Colonic mucosa (tissue), 4 donors: ENCODE data around the gene SND1. TPM values are rescaled to one million over a fixed set of nuclear protein-coding genes. Genes with fewer than 3 reads are reported as not detected.

Source experiments
- DNase-seq: peaks from one replicate; pipeline ENCODE4 v3.0.0-alpha.2; 2020
- H3K27ac ChIP-seq: fragments of 200-600 bp; one replicate; pipeline ENCODE4 v1.8.0; 2021
- H3K27me3 ChIP-seq: fragments of 200-600 bp; one replicate; pipeline ENCODE4 v1.8.0; 2021
- H3K36me3 ChIP-seq: fragments of 200-600 bp; one replicate; pipeline ENCODE4 v1.8.0; 2021
- H3K4me1 ChIP-seq: fragments of 200-600 bp; one replicate; pipeline ENCODE4 v1.8.0; 2021; ENCODE audit warnings: mild to moderate bottlenecking
- H3K4me3 ChIP-seq: fragments of 200-600 bp; one replicate; pipeline ENCODE4 v1.8.0; 2021
- H3K9ac ChIP-seq, 2 donors: one replicate each; pipeline ENCODE4 v1.7.0; 2013; ENCODE audit warnings: control low read depth in 2 of 2, low read depth in 2 of 2, low read length in 2 of 2
- H3K9me3 ChIP-seq: fragments of 200-600 bp; one replicate; pipeline ENCODE4 v1.8.0; 2021
- intact Hi-C: fragments of 100-400 bp; cut with DNase I; formaldehyde crosslinking; loops from one replicate; pipeline ENCODE4 v1.14.1; 2022
- total RNA-seq, 2 donors: library from RNA; stranded (reverse); fragmentation: NEBNext Ultra II Directional in 1 of 2; extraction: Animal tissue kit (Norgen Biotek cat#: 25700) in 1 of 2; gene quantifications; one replicate each; pipeline ENCODE4 v1.2.1, GENCODE V29; 2021
- TF ChIP-seq, protein P1 (sequence below): fragments of 200-600 bp; IDR thresholded peaks from one replicate; pipeline ENCODE4 v1.8.0; 2022; ENCODE audit warnings: antibody characterized with exemption, mild to moderate bottlenecking
- donor health status: healthy.
- donor health status: DM: no; HTN: no; CAD: no.
- donor health status: DM: no; HTN: no; CAD: no.

The SND1 gene
- total RNA-seq, 2 donors from 2014 or later = 134 to 163 TPM

DNA sequence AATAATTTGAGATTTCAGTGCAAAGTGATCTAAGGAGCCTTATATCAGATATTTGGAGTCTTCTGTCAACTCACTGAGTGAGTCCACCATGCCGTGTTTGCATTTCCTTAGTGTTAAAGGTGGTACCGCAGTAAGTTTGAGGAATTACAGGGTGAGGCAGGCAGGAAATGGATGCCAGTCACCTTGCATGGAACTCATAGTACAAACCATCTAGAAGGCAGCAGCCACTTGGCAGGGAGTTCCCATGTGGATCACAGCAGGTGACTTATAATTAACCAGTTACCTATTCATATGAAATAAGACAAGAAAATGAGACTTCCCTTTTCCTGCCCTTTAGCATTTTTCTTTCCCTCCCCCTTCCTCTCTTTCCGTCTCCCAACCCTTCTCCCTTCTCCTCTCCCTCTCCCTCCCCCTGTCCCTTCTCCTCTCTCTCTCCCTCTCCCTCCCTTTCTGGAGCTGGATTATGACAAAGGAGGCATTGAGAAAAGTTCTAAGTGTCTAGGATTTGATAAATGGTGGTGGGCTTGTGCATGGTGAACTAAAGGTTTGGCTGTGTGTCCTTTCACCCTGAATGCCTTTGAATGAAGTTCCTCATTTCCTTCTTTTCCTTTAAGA lies 285.2 kb downstream of the SND1 start:
- H3K36me3 ChIP-seq = no peaks in the 10 kb centered on the region
- intact Hi-C loops = no loop called here
- no peaks in the 10 kb centered on the region for H3K9me3 ChIP-seq
- H3K27me3 ChIP-seq = no peaks in the 10 kb centered on the region
- peak; percentile 41 for DNase-seq
- no peak overlapping the region for H3K4me3 ChIP-seq
- TF ChIP-seq, protein P1, sequence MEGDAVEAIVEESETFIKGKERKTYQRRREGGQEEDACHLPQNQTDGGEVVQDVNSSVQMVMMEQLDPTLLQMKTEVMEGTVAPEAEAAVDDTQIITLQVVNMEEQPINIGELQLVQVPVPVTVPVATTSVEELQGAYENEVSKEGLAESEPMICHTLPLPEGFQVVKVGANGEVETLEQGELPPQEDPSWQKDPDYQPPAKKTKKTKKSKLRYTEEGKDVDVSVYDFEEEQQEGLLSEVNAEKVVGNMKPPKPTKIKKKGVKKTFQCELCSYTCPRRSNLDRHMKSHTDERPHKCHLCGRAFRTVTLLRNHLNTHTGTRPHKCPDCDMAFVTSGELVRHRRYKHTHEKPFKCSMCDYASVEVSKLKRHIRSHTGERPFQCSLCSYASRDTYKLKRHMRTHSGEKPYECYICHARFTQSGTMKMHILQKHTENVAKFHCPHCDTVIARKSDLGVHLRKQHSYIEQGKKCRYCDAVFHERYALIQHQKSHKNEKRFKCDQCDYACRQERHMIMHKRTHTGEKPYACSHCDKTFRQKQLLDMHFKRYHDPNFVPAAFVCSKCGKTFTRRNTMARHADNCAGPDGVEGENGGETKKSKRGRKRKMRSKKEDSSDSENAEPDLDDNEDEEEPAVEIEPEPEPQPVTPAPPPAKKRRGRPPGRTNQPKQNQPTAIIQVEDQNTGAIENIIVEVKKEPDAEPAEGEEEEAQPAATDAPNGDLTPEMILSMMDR = no peak
- H3K4me1 ChIP-seq = no peaks in the 10 kb centered on the region
- no peak overlapping the region for H3K9ac ChIP-seq
- no peak overlapping the region for H3K27ac ChIP-seq

DNA sequence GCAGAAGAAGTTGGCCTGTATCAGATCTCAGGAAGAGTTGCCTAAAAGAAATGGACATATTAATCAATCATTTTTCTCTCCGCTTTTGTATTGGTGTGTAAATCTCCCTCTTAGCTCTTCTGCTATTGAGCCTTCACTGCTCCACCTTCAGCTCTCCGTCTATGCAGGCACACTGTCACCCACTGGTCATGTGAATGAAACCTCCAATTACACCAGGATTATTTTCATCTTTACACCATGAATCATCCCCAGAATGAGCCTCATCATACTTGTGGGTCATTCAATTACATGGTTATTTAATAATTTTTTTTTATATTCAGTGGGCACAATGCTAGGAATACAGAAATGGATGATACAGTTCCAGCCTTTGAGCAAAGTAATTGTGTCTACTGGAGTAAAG lies 286.6 kb downstream of the SND1 start:
- H3K9me3 ChIP-seq = no peaks in the 10 kb centered on the region
- H3K27ac ChIP-seq = no peak overlapping the region
- no peak overlapping the region for H3K4me3 ChIP-seq
- no peak for DNase-seq
- no peaks in the 10 kb centered on the region for H3K27me3 ChIP-seq
- H3K36me3 ChIP-seq = no peaks in the 10 kb centered on the region
- intact Hi-C loops = no loop called here
- no peak overlapping the region for H3K9ac ChIP-seq
- no peaks in the 10 kb centered on the region for H3K4me1 ChIP-seq
- TF ChIP-seq, protein P1 = no peak

DNA sequence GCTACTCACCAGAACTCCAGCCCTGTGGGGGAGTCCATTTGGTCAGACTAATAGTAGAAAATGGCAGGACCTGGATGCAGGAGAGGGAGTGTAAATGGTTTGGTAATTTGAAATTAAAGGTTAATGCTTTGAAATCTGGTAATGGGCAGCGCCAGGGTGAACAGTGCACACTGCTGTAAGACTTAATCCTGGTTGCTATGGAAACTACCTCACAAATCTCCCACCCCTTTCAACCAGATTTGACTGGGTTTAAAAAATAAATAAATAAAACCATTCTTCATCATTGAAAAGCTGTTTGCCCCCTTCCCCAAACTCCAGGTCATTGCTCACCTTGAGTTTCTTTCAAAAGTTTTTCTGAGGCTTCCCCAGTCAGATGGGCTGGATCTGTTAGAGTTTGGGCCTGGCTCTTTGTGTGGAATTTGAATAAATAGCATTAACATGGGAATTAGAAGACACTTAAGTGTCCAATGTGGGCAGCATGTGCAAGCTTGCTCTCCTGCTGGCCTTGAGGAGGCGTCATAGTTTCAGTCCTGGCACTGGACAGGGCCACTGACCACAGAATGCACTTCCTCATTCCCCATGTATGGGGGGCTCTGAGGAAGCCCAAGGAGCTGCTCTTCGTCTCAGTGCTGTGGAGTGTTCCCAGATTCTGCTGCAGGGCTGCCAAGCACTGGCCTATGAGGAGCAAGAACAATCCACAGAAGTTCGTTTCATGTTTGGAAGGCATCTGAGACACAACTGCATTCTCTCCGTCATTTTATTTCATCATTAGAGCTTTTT lies 288.6 kb downstream of the SND1 start:
- Histone ChIP-seq H3K4me1 (no peaks in the 10 kb centered on the region), H3K9ac (no peak overlapping the region), H3K4me3 (no peak overlapping the region), H3K9me3 (no peaks in the 10 kb centered on the region), H3K27ac (no peak overlapping the region), H3K27me3 (no peaks in the 10 kb centered on the region), H3K36me3 (no peaks in the 10 kb centered on the region)
- intact Hi-C loops = no loop called here
- no peak for DNase-seq
- TF ChIP-seq, protein P1 = no peak

DNA sequence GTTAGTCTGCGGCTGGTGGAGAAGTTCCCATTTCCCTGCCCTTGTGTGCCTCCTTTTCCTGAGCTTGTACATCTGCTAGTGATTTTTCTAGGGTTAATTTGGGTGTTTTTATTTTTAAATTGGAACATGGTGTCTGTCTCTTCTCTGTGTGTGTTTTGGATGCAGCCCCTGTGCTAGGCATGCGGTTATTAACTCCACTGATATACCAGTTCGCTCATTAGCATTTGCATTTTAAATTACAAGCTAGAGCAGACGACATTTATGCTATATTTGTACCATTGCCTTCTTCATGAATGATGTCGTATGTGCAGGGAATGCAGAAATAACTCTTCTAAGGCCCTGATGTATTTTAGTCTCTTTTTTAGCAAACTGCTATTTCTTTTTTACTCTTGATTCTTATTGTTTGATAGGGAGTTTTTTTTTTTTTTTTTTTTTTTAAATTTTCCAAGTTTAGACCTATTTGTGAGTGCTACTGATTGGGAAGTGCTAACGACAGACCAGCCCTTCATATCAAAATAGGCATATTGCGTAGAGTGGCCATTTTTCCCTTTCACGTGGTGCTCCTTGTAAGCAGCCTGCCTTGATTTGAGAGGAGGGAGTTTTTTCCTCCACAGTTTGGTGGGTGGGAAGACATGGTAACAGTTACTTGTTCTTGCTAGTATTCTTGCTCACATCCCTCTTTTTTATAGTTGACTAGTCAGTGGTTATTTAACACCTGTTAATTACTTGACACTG lies 289.6 kb downstream of the SND1 start:
- Histone ChIP-seq H3K9me3 (no peaks in the 10 kb centered on the region), H3K4me3 (no peak overlapping the region), H3K36me3 (no peaks in the 10 kb centered on the region), H3K27me3 (no peaks in the 10 kb centered on the region), H3K4me1 (no peaks in the 10 kb centered on the region), H3K9ac (no peak overlapping the region), H3K27ac (no peak overlapping the region)
- no peak for DNase-seq
- intact Hi-C loops = no loop called here
- TF ChIP-seq, protein P1 = no peak

DNA sequence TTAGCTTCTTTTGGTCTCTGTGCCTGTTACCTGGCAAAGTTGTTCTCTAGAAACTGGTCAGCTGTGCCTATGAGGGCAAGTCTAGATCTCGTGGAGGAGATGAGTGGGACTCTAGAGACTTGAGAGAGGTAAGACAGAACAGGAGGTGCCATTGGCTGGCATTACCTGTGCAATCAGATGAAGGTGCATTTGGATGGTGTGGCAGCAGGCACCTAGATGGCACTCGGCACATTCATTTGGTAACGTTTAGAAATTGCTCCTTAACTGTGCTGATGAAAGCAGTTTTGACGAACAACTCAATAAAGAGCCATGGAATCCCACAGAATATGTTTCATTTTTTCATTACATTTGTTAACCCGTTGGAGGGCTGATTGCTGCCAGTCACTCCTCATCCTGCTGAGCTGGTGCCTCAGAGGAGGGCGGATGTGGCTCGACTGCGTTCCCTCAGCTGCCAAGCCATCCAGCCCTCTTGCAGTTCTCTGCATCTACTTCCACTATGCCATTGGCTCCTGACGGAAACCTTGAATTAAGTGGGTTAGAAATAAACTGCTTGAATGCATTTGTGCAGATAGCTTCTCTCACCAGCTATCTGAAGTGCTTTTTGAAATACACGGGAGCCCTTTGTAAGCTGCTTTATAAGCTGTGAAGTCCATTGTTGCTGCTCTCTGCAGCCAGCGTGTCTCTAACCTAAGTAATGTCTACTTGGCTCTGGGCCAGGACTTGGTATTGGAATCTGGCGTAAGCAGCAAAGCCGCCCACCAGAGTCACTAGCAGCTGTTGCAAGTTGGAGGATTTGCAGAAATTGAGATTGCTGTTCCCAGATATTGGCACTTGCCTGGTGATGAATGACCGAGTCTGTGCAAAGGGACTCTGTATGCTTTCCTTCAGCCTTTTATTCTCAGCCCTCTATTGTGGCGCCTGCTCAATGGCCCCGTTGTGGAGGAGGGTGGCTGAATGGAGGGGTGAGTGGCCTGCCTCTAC lies 291.8 kb downstream of the SND1 start:
- Histone ChIP-seq H3K9ac (no peak overlapping the region), H3K4me3 (no peak overlapping the region), H3K27ac (no peak overlapping the region), H3K9me3 (no peaks in the 10 kb centered on the region), H3K36me3 (no peaks in the 10 kb centered on the region), H3K27me3 (no peaks in the 10 kb centered on the region), H3K4me1 (no peaks in the 10 kb centered on the region)
- intact Hi-C loops = no loop called here
- no peak for DNase-seq
- TF ChIP-seq, protein P1 = no peak
